Left forelimb (tissue), 1 donor: ENCODE measurements around the gene ZIC4.

Experiments used
- DNase-seq: peaks from one replicate; pipeline ENCODE4 v3.0.0-alpha.2; 2018; ENCODE audit warnings: low spot score

ZIC4 gene

GRCh38 chr3:147351301-147351700, 55.0 kb downstream of the ZIC4 start:
- DNase-seq: no peak

- DNase-seq: no peak
Measured at GRCh38 chr3:147348976-147349375, 57.4 kb downstream of the ZIC4 start.

GRCh38 chr3:147343926-147344325, 62.4 kb downstream of the ZIC4 start:
- no peak for DNase-seq

GRCh38 chr3:147341727-147342126, 64.6 kb downstream of the ZIC4 start:
- DNase-seq: no peak

- DNase-seq: no peak
Measured at GRCh38 chr3:147336543-147337278, 69.6 kb downstream of the ZIC4 start.
